HG03378 (cell line): Measurements from ENCODE around the gene HAUS7.

Experiments used
- ATAC-seq: cut with Tn5 transposase; IDR thresholded peaks from one replicate; pipeline ENCODE4 v1.9.1; 2021; ENCODE audit warnings: mild to moderate bottlenecking, moderate library complexity; ENCODE audit not compliant: unreplicated experiment

Gene HAUS7

DNA sequence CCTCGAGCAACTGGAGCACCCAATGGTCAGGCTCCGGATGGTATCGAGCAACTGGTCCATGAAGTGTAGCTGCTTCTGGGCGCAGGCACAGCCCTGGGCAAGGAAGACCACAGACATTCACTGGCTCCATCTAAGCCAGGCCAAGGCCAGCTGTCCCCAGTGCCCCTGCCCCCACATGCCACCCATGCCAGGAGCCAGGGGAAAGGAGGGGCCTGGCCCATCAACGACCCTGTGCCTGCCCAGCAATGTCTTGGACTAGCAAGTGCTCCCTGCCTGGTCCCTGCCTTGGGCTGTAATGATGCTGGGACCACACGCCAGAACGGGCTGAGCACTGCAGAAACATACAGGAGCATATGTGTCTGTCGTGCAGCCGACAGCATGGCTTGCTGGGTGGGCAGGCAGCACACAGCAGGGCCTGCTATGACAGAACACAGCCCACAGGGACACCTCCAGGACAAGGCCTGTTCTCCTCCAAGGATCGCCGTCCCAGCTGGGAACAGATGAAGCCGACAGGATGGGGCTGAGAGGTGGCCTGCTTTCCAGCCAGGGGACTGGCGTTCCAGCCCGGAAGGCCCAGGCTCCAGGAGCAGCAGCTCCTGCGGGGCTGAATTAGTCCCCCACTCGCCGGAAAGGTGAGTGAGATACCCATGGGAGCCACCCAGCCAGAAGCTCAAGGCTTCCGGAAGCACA is 13.1 kb downstream of the HAUS7 start:
- ATAC-seq = no peak

DNA sequence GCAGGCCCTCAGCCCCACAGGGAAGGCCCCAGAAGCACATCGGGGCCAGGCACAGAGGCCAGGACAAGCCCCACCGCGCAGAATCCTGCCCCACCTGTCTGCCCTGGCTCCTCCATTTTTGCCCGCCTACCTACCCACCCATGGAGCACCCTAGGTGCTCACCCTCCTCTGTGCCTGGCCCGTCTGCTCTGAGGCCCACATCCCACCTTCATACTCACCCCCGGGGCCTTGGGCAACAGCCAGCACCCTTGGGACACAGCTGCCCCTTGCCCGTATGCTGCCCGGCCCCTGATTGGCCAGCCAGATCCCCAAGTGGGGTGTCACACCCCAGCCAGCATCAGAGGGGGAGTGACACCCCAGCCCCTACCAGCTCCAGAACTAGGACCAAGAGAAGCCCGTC is 13.7 kb downstream of the HAUS7 start:
- no peak for ATAC-seq

DNA sequence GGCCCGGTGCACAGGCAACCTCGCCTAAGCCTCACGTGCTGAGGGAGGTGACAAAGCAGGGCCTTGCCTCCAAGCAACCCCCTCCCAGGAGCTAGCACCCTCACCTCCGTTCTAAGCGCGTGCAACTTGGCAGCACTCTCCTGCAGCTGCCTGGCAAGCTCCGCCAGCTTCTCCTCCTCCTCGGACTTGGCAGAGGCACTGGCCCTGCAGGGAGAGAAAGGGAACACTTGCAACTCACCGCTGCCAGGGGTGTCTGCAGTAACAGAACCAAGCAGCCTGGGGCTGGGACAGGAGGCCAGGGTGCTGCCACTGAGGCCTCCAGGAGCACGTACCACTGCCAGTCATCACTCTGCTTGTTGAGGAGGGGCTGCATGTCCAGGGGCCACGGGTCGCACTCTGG is 14.2 kb downstream of the HAUS7 start:
- no peak for ATAC-seq

DNA sequence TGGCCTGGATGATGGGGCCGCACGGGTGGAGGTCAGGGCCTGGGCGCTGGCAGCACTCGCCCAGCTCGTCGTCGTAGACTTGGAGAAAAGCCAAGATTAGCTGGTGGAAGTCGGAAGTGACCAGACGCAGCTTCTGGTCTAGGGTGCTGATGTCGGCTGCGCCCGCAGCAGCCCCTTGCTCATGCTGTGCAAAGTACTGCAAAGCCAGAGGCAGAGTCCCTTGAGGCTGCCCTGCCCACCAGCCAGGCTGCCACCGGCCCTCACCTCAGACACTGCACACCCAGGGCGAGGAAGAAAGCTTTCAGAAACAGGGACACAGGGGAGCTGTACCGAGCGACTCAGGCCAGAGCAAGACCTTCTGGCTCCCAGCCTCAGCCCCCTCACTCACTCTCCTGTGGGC is 14.8 kb downstream of the HAUS7 start:
- no peak for ATAC-seq

- ATAC-seq = no peak
These were observed 15.3 kb downstream of the HAUS7 start for GRCh38 chrX:153454901-153455550.

- no peak for ATAC-seq
These were observed 19.5 kb downstream of the HAUS7 start for GRCh38 chrX:153450949-153451277.

DNA sequence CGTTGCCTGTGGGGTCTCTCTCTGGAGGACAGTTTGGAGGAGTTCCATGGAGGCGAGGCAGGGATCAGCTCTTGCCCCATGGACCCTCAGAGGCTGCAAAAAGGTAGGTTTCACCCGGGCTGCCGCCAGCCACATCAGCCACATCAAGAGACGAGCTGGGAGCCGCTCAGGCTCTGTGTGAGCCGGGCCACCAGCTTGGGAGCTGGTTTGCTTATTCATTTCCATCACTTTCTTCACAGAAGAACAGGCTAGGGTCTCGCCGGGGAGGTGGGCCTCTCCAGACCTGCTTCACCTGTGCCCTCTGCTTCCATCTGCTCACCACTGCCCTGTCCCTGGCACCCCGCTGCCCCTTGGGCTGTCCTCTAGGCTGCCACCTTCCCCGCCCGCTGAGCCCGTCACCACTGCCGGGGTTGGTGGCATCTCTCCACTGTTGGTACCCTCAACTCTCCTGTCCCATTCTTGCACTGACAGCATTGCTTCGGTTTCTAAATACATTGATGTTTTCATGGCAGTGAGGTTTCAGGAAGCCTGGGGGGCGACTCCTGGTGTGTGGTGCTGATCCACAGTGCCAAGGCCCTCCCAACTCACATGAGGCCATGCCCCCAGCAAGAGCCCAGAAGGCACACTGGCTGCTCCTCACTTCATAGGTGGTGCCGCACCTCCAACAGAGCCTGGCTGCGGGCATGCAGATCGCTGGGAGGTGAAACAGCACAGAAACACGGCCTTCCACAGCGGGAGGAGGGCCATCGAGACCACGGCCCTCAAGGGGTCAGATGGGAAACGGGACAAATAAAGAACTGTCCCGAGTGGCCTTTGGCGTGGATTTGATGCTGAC is 20.0 kb downstream of the HAUS7 start:
- no peak for ATAC-seq

DNA sequence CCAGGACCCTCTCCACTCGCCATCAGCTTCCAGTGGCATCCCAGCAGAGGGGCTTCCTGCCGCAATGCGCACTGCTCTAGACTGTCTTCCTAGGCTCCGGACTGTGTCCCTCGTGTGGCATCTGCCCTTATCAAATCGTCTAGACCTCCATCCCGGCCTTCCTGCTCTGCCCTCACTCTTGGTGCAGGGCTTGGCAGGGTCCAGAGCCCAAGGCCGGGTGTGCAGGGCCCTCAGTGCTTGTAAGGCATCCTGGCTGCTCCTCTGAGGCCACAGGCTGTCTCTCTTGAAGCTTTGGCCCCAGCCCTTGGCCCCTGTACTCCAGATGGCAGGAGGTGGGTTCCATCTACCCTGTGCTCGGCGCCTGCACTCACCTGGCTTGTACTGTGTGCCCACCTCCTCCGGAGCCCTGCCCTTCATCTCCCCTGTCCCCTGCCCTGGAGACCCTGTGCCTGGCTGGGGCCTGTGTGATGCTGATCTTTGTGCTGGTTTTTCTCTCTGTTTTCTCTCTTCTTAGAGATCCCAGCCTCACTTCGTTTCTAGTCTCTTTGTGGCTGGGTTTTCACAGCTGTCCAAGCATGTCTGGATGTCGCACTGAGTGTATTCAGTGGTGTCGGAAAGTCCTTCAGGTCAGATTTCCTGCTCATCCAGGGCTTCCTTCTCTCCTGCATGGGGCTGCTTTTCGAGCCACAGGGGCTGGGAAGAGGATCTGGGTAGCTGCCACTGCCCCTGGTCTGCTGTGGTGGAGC is 20.8 kb downstream of the HAUS7 start:
- ATAC-seq = no peak

- ATAC-seq = no peak
These were observed 21.6 kb downstream of the HAUS7 start for GRCh38 chrX:153448556-153449367.

DNA sequence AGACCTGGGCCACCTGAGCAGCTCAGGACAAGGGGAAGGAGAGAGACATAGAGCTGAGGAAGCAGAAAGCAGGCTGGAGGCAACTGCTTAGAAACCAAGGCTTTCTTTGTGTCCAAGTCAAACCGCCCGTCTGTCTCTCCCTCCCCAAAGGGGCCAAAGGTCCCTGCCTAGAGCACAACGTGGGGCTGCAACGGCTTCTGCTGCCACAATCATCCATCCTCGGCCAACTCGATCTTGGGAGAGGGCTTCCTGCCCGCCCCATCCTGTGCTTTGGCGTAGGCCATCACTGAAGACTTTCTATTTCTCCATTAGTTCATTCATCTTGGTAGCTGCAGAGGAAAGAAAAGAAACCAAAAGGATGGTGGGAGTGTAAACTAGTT is 22.8 kb downstream of the HAUS7 start:
- ATAC-seq = no peak

DNA sequence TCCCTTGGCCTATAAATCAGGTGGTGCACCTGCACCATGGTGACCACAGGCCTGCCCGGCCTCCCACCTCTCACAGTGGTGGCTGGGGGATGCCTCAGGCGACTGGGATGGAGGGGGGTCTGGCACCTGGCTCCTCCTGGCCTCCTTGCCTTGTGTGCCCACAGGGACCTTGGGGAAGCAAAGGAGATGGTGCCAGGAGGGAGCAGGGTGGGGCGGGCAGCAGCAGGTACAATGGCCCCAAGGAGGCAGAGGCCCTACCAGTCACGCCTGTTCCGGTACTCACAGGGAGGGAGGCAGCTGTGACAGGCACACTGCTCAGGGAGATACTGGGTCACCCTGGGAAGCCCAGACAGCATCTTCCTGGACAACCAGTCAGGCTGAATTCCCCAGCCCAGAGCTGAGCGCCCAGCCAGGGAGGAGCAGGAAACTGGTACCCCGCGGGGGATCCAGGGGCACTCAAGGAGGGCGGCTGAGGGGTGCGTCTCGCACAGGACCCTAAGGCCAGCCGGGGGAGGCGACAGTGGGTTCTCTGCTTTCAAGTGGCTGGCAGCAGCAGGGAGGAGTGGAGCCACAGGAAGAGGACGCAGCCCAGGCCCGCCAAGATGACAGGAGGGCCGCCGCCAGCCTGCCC is 23.3 kb downstream of the HAUS7 start:
- no peak for ATAC-seq

DNA sequence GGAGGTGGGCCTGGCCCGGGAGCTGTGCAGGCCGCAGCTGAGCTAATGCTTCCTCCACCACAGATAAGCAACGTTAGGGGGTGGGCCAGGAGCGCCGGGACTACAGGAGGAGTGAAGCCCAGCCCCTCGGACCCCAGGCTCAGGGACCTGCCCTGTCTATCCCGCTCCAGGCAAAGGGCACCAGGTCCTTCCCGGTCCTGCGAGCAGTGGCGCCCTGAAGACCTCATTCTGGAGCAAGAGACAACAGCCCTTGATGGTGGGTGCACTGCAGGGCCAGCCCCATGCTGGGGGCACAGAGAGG is 23.8 kb downstream of the HAUS7 start:
- no peak for ATAC-seq

- ATAC-seq = no peak
These were observed 24.3 kb downstream of the HAUS7 start, which contains the start of gene TREX2 for GRCh38 chrX:153445856-153446635. Gene TREX2 (minus strand): TSS chrX:153446056. CDS start chrX:153445430, 626 bp downstream.

DNA sequence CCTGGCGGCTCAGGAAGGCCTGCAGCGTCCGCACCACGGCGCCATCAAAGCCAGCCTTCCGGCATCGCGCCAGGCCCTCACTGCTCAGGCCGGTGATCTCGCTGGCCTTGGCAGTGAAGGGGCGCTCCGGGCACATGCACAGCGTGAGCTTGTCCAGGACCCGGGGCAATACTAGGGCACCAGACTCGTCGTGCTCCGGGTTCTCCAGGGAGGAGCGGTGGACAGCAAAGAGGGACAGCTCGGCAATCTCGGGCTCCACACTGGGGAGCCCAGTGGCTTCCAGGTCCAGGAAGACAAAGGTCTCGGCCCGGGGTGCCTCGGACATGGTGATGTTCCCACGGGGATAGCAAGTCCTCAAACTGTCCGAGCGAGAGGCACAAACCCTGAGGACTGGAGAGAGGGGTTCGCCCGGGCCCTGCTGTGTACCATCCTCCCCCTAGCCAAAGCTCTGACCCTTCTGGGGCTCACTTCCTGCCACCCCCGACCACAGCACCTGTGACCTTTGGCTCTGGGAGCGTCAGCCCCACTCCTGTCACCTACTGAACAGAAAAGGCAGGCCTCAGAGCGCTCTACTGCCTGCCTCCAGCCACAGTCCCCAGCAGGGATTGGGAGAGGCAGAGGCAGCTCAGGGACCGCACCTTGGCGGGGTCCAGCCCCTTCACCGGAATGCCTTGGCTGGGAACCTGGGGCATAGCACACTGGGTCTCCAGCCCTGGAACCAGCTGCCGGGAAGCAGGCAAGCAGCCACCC is 25.1 kb downstream of the HAUS7 start:
- no peak for ATAC-seq

- ATAC-seq = no peak
These were observed 25.9 kb downstream of the HAUS7 start for GRCh38 chrX:153444333-153445011.

DNA sequence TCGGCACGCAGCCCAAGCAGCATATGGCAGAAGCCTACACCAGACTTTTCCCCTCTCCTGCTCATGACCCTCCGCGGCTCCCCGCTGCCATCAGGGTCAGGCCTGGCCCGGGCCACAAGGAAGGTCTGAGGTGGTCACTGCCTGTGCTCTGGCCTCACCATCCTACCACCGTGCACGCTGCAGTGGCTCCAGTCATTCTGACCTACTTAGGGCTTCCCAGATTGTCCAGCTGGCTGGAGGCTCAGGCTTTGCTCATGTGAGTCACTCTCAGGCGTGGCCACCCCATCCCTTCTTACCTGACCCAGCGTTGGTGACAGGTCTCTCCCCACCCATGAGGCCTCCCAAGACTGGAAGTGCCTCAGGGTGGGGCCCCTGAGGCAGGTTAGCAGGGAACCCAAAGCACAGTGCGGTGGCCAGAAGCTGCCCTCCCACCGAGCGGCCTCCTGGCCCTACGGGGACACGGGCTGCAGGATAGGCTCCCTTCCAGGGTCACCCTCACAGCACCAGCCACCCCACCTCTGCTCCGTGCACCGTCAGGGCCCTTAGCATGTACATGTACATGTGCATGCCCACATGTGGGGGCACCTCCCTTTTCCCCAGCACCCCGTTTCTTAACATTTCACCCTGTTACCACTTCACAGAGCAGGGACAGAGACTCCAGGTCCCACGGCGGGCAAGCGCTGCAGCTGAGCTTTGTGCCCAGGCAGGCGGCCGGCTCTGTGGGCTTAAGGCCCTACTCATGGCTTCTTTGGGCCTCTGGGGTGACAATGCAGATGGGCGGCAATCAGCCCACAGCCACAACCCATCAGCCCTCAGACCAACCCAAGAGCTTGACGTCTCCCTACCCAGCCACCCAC is 26.7 kb downstream of the HAUS7 start:
- ATAC-seq = no peak

- ATAC-seq = no peak
These were observed 27.9 kb downstream of the HAUS7 start for GRCh38 chrX:153442463-153442862.
